A549 (cell line): ENCODE results near the gene CALCA.

Experiments used
- EP300 ChIP-seq, 2 experiments: fragments of >200 bp; sonication (Bioruptor Twin); formaldehyde crosslinking; IDR thresholded peaks; 2 replicates in 1 of 2; 3 replicates in 1 of 2; pipeline ENCODE4 v1.6.1; 2016 to 2017
- HDAC2 ChIP-seq: fragments of 200-600 bp; sonication (generic); IDR thresholded peaks from 2 replicates; pipeline ENCODE4 v1.6.1; 2016
- HMGXB4 ChIP-seq: fragments of 250-450 bp; sonication (Bioruptor Pico); IDR thresholded peaks from 2 replicates; pipeline ENCODE4 v1.5.0; 2021; ENCODE audit warnings: mild to moderate bottlenecking, moderate library complexity, borderline replicate concordance
- KDM1A ChIP-seq: fragments of 200-600 bp; sonication (generic); IDR thresholded peaks from 2 replicates; pipeline ENCODE4 v1.6.1; 2016; ENCODE audit warnings: low read depth, mild to moderate bottlenecking
- MAFK ChIP-seq: fragments of 450-650 bp; IDR thresholded peaks from 2 replicates; pipeline ENCODE4 v1.6.1; 2014; ENCODE audit not compliant: partially characterized antibody
- POLR2A ChIP-seq: IDR thresholded peaks from 2 replicates; pipeline ENCODE4 v1.6.1; 2012; ENCODE audit warnings: mild to moderate bottlenecking, low read length
- REST ChIP-seq: fragments of 200-600 bp; sonication (generic); IDR thresholded peaks from 2 replicates; pipeline ENCODE4 v1.6.1; 2016; ENCODE audit warnings: antibody characterized with exemption, mild to moderate bottlenecking, moderate library complexity
- SMC3 ChIP-seq: fragments of >200 bp; sonication (Bioruptor Twin); formaldehyde crosslinking; IDR thresholded peaks from 3 replicates; pipeline ENCODE4 v1.6.1; 2018; ENCODE audit warnings: inconsistent platforms

GRCh38 chr11:14954581-14954980 lies 17.6 kb downstream of the CALCA start:
- TF ChIP-seq MAFK, result no peak
- TF ChIP-seq POLR2A, result no peak
- no peak for TF ChIP-seq HMGXB4
- no peak for TF ChIP-seq HDAC2
- TF ChIP-seq EP300 (IDR thresholded peaks at IDR 0.05), result no peak
- TF ChIP-seq KDM1A, result no peak
- TF ChIP-seq SMC3, result no peak
- no peak for TF ChIP-seq REST
